ENCODE results near the gene SLC2A9.

The SLC2A9 gene

DNA sequence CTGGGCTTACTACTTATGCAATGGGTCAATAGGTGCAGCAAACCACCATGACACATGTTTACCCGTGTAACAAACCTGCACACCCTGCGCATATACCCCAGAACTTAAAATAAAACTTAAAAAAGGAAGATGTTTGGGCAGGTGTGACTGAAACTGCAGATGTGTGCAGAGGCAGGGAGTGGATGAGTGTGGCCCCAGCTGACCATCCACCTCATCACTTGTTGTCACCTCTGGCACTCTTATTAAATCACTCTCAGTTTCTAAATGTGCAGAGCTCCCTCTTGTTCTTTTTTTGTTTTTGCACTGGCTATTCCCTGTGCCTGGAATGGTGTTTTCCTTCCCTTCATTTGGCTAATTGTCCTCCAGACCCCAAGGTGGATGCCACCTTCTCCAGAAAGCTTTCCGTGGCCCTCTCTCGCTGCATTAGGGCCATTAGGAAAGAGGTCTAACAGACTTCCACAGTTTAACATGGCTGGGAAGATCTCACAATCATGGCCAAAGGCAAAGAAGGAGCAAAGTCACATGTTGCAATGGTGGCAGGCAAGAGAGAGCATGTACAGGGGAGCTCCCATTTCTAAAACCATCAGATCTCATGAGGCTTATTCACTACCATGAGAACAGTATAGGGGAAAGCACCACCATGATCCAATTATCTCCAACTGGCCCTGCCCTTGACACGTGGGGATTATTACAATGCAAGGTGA lies 58.5 kb downstream of the SLC2A9 start:
- DNase-seq (ENCODE audit: low read depth in 2 of 2), result no peak

DNA sequence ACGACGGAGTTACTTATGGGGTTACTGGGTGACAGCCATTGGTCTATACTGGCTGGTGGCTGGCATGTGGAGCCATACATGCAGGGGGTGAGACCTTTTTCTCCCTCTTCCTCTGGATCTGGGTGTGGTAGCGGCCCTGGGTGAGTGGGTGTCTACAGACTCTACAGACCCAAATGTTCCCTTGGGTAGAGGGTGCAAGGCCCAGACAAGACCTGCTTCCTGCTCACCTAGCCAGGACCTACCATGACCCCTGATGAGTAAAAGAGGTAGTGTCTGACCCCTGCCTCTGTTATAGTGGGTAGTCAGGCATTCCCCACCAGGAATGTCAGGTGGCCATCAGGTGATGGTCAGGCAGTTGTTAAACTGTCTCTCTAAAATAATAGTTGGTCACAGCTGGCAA lies 66.8 kb downstream of the SLC2A9 start:
- DNase-seq (ENCODE audit: low read depth in 2 of 2), result no peak

GRCh38 chr4:9953089-9953488 lies 68.2 kb downstream of the SLC2A9 start:
- no peak for DNase-seq (ENCODE audit: low read depth in 2 of 2)

GRCh38 chr4:9952415-9952950 lies 68.8 kb downstream of the SLC2A9 start:
- no peak for DNase-seq (ENCODE audit: low read depth in 2 of 2)

GRCh38 chr4:9949573-9949972 lies 71.7 kb downstream of the SLC2A9 start:
- no peak for DNase-seq (ENCODE audit: low read depth in 2 of 2)

DNA sequence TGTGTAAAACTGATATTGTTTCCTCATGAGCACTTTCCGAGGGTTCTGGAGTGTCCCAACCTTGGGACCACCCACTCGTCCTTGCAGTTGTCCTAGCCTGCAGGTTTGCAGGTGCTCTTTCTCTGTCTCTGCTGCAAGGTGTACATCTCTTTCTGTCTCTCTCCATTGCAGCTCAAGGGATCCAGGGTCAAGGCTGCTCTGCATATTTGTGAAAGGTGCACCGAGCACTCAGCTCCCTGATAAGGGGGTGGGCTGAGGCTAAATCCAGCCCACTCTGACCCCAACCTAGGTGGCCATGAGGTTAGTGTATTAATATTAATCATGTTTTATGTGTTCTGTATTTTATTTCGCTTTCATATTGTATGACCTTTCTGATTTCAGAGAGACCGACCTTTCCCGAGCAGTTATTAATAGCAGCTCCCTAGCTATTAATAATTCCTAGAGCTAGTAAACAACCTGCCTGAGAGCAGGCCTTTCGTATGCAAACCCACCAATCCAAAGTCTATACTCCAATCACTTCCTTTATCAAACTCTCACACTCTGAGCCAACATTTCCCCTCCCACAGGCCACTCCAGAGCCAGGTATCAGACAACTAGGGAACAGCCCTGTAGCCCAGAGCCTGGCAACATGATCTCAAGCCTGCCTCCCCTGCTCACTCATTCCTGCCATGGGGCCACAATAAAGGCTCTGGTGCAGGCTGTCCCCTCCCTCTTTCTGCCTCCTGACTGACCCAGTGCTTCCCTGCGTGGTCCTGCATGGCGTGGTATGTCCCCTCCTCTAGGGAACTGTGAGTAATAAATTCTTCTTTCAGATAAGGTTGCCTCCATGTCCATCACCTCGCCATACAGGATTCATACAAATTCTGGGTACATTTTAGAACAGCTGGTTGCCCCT lies 73.9 kb downstream of the SLC2A9 start:
- DNase-seq (ENCODE audit: low read depth in 2 of 2), result no peak

- DNase-seq (ENCODE audit: low read depth in 2 of 2), result no peak
Observed at GRCh38 chr4:9946170-9946569, 75.1 kb downstream of the SLC2A9 start.

DNA sequence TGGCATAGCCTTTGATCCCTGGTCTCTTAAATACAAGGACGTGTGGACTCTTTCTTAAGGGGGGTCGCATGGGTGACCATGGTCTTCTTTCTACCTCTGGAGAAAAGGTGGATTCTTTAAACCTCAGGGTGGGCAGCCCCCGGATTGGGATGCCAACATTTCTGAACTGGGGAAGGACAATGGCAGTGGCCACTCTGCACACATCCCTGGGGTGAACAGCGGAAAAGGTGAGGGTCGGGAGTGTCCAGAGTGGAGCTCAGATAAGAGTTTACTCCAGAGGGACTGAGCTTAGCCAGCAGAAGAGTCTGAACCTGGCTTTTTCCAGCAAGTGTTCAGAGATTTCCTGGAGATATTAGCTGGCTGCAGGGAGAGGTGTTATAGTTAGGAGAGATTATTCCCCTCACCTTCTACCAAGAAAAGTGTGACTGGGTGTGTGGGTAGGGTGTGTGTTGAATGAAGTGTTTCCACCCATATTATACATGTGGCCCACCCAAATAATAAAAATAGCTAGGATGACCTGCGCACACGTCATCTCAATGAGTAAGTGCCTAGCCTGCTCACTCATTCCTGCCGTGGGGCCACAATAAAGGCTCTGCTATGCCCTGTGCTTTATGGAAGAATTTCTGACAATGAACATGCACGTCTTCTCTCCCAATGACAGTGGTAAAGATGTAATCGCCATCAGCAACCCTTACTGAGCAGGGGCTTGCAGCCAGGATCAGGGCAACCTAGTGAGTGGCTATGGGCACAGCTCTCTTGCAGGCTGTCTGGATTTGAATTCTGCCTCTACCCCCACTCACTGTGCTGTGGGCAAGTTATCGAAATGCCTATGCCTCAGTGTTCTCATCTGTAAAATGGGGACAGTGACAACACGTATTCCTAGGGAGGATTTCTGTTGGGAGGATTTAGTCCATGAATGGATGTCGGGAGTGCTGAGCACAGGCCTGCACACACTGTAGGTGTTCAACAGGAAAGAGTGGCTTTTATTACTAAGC lies 76.6 kb downstream of the SLC2A9 start:
- no peak for DNase-seq (ENCODE audit: low read depth in 2 of 2)

- no peak for DNase-seq (ENCODE audit: low read depth in 2 of 2)
Observed at GRCh38 chr4:9943761-9944160, 77.5 kb downstream of the SLC2A9 start.

DNA sequence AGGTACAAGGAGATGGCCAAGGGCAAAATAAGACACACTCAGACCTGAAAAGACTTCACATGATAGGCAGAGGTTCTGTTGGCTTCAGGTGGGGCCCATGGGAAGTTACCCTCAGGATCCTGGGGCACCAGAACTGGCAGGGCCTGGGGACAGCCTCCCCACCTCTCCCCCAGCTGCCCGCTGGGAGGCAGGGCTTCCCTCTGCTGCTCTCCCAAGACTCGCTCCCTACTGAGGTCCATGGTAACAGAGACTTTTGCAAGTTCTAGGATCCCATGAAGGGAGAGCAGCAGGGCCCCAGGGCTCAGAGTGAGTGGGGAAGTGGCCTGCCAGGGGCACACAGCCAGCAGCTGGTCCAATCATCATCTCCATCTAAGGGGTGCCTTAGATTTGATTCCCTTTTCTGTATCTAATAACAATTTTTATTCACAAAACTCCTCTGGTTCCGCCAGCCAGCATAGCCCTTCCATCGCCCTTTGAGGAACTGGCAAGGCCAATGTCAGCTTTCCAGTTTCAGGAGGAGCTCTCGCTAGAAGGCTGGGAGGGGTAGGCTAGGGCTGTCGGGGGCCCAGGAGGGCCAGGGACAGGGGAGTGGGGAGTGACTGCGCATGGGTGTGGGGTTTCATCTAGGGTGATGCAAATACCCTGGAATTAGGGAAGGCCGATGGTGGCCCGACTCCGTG lies 78.2 kb downstream of the SLC2A9 start:
- no peak for DNase-seq (ENCODE audit: low read depth in 2 of 2)

GRCh38 chr4:9942139-9942538 lies 79.2 kb downstream of the SLC2A9 start:
- no peak for DNase-seq (ENCODE audit: low read depth in 2 of 2)

DNA sequence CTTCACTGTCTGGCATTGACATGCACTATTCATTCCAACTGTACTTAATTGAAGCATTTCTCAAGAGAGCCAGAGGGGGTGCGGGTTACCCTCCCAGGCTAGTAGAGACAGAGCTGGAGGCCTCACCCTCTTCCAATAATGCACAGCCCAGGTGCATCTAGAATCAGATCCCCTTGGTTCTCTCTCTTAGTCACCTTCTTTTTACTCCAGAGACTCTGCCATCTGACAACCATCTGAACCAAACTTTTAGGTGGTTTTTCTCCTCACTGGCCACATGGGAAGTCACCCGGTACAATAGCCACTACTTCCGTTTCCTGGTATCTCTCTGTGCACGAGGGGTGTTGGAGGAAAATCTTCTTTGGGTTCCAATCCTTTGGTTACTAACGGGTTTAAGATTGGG lies 81.3 kb downstream of the SLC2A9 start:
- no peak for DNase-seq (ENCODE audit: low read depth in 2 of 2)

DNA sequence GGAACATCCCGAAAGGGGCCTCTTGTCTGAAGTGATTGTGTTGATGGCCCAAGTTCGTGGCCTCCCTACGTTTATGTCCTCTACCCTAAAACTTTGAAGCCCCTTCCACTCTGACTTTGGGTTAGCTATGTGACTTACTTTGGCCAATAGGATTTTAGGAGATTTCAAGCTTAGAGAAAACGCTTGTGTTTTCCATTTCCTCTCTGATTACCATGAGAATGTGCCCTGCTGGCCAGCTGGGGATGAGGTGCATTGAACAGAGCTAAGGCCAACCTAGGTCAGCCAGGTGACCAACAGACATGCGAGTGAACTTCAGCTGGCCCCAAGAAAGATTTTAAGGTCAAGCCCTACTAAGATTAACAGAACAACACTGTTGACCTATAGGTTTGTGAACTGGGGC lies 82.4 kb downstream of the SLC2A9 start:
- DNase-seq (ENCODE audit: low read depth in 2 of 2), result no peak

- DNase-seq (ENCODE audit: low read depth in 2 of 2), result no peak
Observed at GRCh38 chr4:9937078-9937477, 84.2 kb downstream of the SLC2A9 start.

- DNase-seq (ENCODE audit: low read depth in 2 of 2), result no peak
Observed at GRCh38 chr4:9936129-9936644, 85.1 kb downstream of the SLC2A9 start.

- no peak for DNase-seq (ENCODE audit: low read depth in 2 of 2)
Observed at GRCh38 chr4:9933956-9934355, 87.3 kb downstream of the SLC2A9 start.

DNA sequence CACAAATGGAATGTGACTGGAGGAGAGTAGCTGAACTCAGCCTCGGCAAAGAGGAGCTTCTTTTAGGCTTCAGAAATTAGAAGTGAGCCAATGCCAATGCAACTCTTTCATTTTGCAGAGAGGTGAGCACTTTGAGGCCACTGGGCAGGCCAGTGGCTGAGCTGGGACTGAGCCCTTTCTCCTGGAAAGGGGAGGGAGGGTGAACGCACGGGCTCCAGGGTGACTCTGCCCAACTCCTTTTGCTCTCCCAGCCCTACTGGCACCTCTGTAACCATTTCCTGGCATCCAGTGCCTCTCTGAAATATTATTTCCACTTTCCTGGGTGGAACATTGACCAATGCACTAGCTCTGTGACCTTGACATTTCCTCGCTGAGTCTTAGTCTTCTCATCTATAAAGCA lies 88.1 kb downstream of the SLC2A9 start:
- DNase-seq (ENCODE audit: low read depth in 2 of 2), result no peak

GRCh38 chr4:9932771-9933170 lies 88.5 kb downstream of the SLC2A9 start:
- DNase-seq (ENCODE audit: low read depth in 2 of 2), result no peak

DNA sequence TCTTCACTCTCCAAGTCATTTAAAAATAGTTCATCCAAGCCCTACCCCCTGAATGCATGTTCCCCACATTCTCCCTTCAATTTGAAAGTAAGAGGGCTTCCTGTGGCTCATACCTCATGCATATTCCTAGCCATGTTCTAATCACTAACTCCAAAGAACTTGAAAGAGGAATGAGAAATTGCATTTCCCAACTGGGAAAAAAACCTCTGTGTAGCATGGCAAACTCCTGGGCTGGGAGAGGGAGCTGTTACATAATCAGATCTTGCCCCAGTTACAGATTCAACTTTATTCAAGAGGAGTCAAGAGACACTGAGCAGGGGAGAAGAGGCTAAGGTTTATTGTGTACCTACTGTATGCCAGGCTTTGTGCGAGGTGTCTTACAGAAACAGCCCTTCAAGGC lies 90.2 kb downstream of the SLC2A9 start:
- no peak for DNase-seq (ENCODE audit: low read depth in 2 of 2)

GRCh38 chr4:9929111-9929510 lies 92.2 kb downstream of the SLC2A9 start:
- DNase-seq (ENCODE audit: low read depth in 2 of 2), result no peak

All from fibroblast of skin of left biceps (primary cell).